DMS 273 treated with DMSO at 0.1 percent for 48 hours (cell line): ENCODE results near the gene CCHCR1.

Experiments used
- DNase-seq: peaks from one replicate; lab custom pipeline; 2025; lab: John Stamatoyannopoulos, UW

CCHCR1 gene

GRCh38 chr6:31126396-31127175 is 31.0 kb downstream of the CCHCR1 start:
- DNase-seq = no peak

GRCh38 chr6:31125586-31126363 is 31.8 kb downstream of the CCHCR1 start:
- DNase-seq = no peak

GRCh38 chr6:31125162-31125561 is 32.4 kb downstream of the CCHCR1 start:
- DNase-seq = no peak

- no peak for DNase-seq
These were observed 34.6 kb downstream of the CCHCR1 start for GRCh38 chr6:31122791-31123706.

- no peak for DNase-seq
These were observed 36.3 kb downstream of the CCHCR1 start for GRCh38 chr6:31121131-31121790.

- DNase-seq = no peak
These were observed 37.3 kb downstream of the CCHCR1 start, which contains the start of gene CDSN for GRCh38 chr6:31120151-31120915. Gene CDSN, minus strand, starts transcription at chr6:31120446. Its CDS starts 27 bp downstream, at chr6:31120419.

GRCh38 chr6:31118178-31118577 is 39.4 kb downstream of the CCHCR1 start:
- DNase-seq = no peak

- no peak for DNase-seq
These were observed 40.8 kb downstream of the CCHCR1 start for GRCh38 chr6:31116661-31117385.

GRCh38 chr6:31115941-31116560 is 41.6 kb downstream of the CCHCR1 start:
- no peak for DNase-seq

GRCh38 chr6:31114970-31115849 is 42.4 kb downstream of the CCHCR1 start:
- DNase-seq = no peak

- DNase-seq = no peak
These were observed 43.1 kb downstream of the CCHCR1 start, which contains the start of gene PSORS1C1 for GRCh38 chr6:31114541-31114878. Gene PSORS1C1, plus strand, starts transcription at chr6:31114800. Its CDS starts 14,833 bp downstream, at chr6:31129633.

- no peak for DNase-seq
These were observed 43.6 kb downstream of the CCHCR1 start for GRCh38 chr6:31113861-31114540.

GRCh38 chr6:31112478-31112877 is 45.1 kb downstream of the CCHCR1 start, which contains the start of gene C6orf15:
Gene C6orf15, minus strand, starts transcription at chr6:31112575. Its CDS starts 20 bp downstream, at chr6:31112555.
- no peak for DNase-seq

GRCh38 chr6:31111712-31112111 is 45.9 kb downstream of the CCHCR1 start:
- no peak for DNase-seq

GRCh38 chr6:31110825-31111582 is 46.6 kb downstream of the CCHCR1 start:
- DNase-seq = no peak

GRCh38 chr6:31107052-31107451 is 50.5 kb downstream of the CCHCR1 start:
- DNase-seq = no peak

GRCh38 chr6:31103136-31103535 is 54.5 kb downstream of the CCHCR1 start:
- DNase-seq = no peak
